IMR-90 (cell line): ENCODE data around the gene IGFBP7. TPM values are rescaled to one million over a fixed set of nuclear protein-coding genes. Genes with fewer than 3 reads are reported as not detected.

Experiments used
- ATAC-seq: fragments of 200-7000 bp; cut with Tn5 transposase; 2 replicates; pipeline ENCODE4 v1.9.1; 2020; ENCODE audit warnings: low read depth, mild to moderate bottlenecking, moderate library complexity
- BruUV-seq: library from RNA; stranded (reverse); fragments of 400-500 nt; replicated peaks from 2 replicates; lab custom pipeline; 2021; lab: Mats Ljungman, UMichigan
- CTCF ChIA-PET: fragments of 300-600 bp; formaldehyde crosslinking; extraction: SDS; loops from one replicate; lab custom pipeline; 2021; ENCODE audit warnings: antibody characterized with exemption; lab: Yijun Ruan, JAX
- POLR2A ChIA-PET: fragments of 300-600 bp; sonication (Branson Sonifier 250); formaldehyde crosslinking; loops from one replicate; lab custom pipeline; 2022; ENCODE audit warnings: antibody characterized with exemption; ENCODE audit not compliant: unreplicated experiment; lab: Charles Lee
- DNase-seq: peaks from one replicate; pipeline ENCODE4 v3.0.0; 2013
- H2AFZ ChIP-seq: replicated peaks from 2 replicates; pipeline ENCODE3; 2013; ENCODE audit warnings: low read length, mild to moderate bottlenecking; ENCODE audit not compliant: poor library complexity
- H2AK5ac ChIP-seq: 2 replicates; pipeline ENCODE4 v1.6.1; 2013; ENCODE audit warnings: low read depth, low read length, inconsistent platforms
- H2AK9ac ChIP-seq: replicated peaks from 2 replicates; pipeline ENCODE3; 2013; ENCODE audit warnings: mild to moderate bottlenecking, low read depth, low read length, moderate library complexity; ENCODE audit not compliant: poor library complexity
- H2BK120ac ChIP-seq: 2 replicates; pipeline ENCODE4 v1.6.1; 2013; ENCODE audit warnings: low read depth, low read length, inconsistent platforms
- H2BK15ac ChIP-seq: 3 replicates; pipeline ENCODE4 v1.6.1; 2013; ENCODE audit warnings: low read depth, low read length, inconsistent platforms
- H2BK20ac ChIP-seq: 2 replicates; pipeline ENCODE4 v1.6.1; 2013; ENCODE audit warnings: low read depth, mild to moderate bottlenecking, inconsistent platforms, low read length, moderate library complexity
- H2BK5ac ChIP-seq: 2 replicates; pipeline ENCODE4 v1.6.1; 2013; ENCODE audit warnings: mild to moderate bottlenecking, low read depth, low read length, inconsistent platforms; ENCODE audit not compliant: poor library complexity, severe bottlenecking
- H3K14ac ChIP-seq: replicated peaks from 2 replicates; pipeline ENCODE4 v1.6.1; 2013; ENCODE audit warnings: low read depth, low read length, inconsistent platforms
- H3K18ac ChIP-seq: 2 replicates; pipeline ENCODE4 v1.6.1; 2013; ENCODE audit warnings: low read depth, low read length, control low read depth
- H3K23ac ChIP-seq: 2 replicates; pipeline ENCODE4 v1.6.1; 2013; ENCODE audit warnings: low read depth, low read length, inconsistent platforms
- H3K27ac ChIP-seq: 2 replicates; pipeline ENCODE4 v1.5.1; 2013; ENCODE audit warnings: mild to moderate bottlenecking, control low read depth, low read length; ENCODE audit not compliant: insufficient read depth
- H3K27me3 ChIP-seq: 2 replicates; pipeline ENCODE4 v1.6.1; 2013; ENCODE audit warnings: low read length; ENCODE audit not compliant: control insufficient read depth, insufficient read depth
- H3K36me3 ChIP-seq: 2 replicates; pipeline ENCODE4 v1.6.1; 2013; ENCODE audit warnings: low read length, mixed read lengths; ENCODE audit not compliant: control insufficient read depth, insufficient read depth
- H3K4ac ChIP-seq: 2 replicates; pipeline ENCODE4 v1.6.1; 2013; ENCODE audit warnings: low read depth, low read length, inconsistent platforms
- H3K4me1 ChIP-seq: 2 replicates; pipeline ENCODE4 v1.6.1; 2013; ENCODE audit warnings: low read length, mixed read lengths; ENCODE audit not compliant: control insufficient read depth, insufficient read depth
- H3K4me2 ChIP-seq: 2 replicates; pipeline ENCODE4 v1.6.1; 2013; ENCODE audit warnings: low read depth, mild to moderate bottlenecking, control low read depth, low read length, moderate library complexity
- H3K4me3 ChIP-seq: 2 replicates; pipeline ENCODE4 v1.5.1; 2013; ENCODE audit warnings: low read depth, mild to moderate bottlenecking, control low read depth, low read length, moderate library complexity; ENCODE audit not compliant: insufficient read depth
- H3K56ac ChIP-seq: 2 replicates; pipeline ENCODE4 v1.6.1; 2013; ENCODE audit warnings: low read length, inconsistent platforms; ENCODE audit not compliant: insufficient read depth; ENCODE audit errors: extremely low read depth
- H3K79me1 ChIP-seq, 2 experiments: 2 replicates each; pipeline ENCODE4 v1.6.1; 2013; ENCODE audit warnings: low read length in 2 of 2, inconsistent platforms in 1 of 2, low read depth in 1 of 2
- H3K9ac ChIP-seq: 2 replicates; pipeline ENCODE4 v1.6.1; 2013; ENCODE audit warnings: low read depth, low read length, control low read depth
- H3K9me1 ChIP-seq: 2 replicates; pipeline ENCODE4 v1.6.1; 2013; ENCODE audit warnings: low read length, inconsistent platforms; ENCODE audit not compliant: insufficient read depth
- H3K9me3 ChIP-seq: 2 replicates; pipeline ENCODE4 v1.6.1; 2013; ENCODE audit warnings: low read length; ENCODE audit not compliant: control insufficient read depth, insufficient read depth
- H4K20me1 ChIP-seq: 2 replicates; pipeline ENCODE4 v1.6.1; 2013; ENCODE audit warnings: low read length, inconsistent platforms; ENCODE audit not compliant: insufficient read depth
- H4K5ac ChIP-seq: 2 replicates; pipeline ENCODE4 v1.6.1; 2013; ENCODE audit warnings: mild to moderate bottlenecking, low read depth, low read length, control low read depth
- H4K8ac ChIP-seq, 2 experiments: 2 replicates each; pipeline ENCODE4 v1.6.1; 2013; ENCODE audit warnings: low read depth in 2 of 2, low read length in 2 of 2, control low read depth in 1 of 2, inconsistent platforms in 1 of 2
- H4K91ac ChIP-seq: 2 replicates; pipeline ENCODE4 v1.6.1; 2013; ENCODE audit warnings: low read depth, low read length, inconsistent platforms; ENCODE audit not compliant: insufficient read depth
- NFE2L2 ChIP-seq: fragments of 150-350 bp; IDR thresholded peaks from 2 replicates; pipeline ENCODE4 v1.6.1; 2016; ENCODE audit warnings: low read depth, mild to moderate bottlenecking, low read length
- RAD21 ChIP-seq: IDR thresholded peaks from 2 replicates; pipeline ENCODE4 v1.6.1; 2012; ENCODE audit warnings: low read length, improper control_type of control experiment
- WGBS, 2 experiments: methylation state at CpG; one replicate each; pipeline versions ENCODE4 v1.1.5 to v1.1.7; 2013; ENCODE audit warnings: missing lambda C conversion rate in 2 of 2; ENCODE audit not compliant: insufficient read length in 1 of 2; ENCODE audit errors: extremely low coverage in 2 of 2; 5-methylcytosine and 5-hydroxymethylcytosine counted together
- dilution Hi-C: fragments of 300-500 bp; cut with HindIII; formaldehyde crosslinking; loops from one replicate; pipeline ENCODE4 v1.14.3; 2018; ENCODE audit warnings: low sequenced_read_pairs; ENCODE audit not compliant: unreplicated experiment
- in situ Hi-C: fragments of 300-500 bp; cut with MboI; formaldehyde crosslinking; loops from 3 replicates; pipeline ENCODE4 v1.14.3; 2019; ENCODE audit warnings: low sequenced_read_pairs, inconsistent platforms, mixed read lengths
- intact Hi-C: fragments of 100-400 bp; cut with micrococcal nuclease; formaldehyde crosslinking; loops from 2 replicates; pipeline ENCODE4 v1.10.0; 2022
- polyA plus RNA-seq, 3 experiments: library from polyadenylated mRNA; depleted of rRNA; stranded (reverse); fragments of >200 nt; gene quantifications; 2 replicates each; pipeline ENCODE4 v1.2.3, GENCODE V29; 2012; ENCODE audit warnings: low replicate concordance in 1 of 3
- total RNA-seq: library from RNA; depleted of rRNA; stranded (reverse); fragments of >200 nt; gene quantifications from 2 replicates; pipeline ENCODE4 v1.2.3, GENCODE V29; 2012
- TF ChIP-seq, protein P1 (sequence below): fragments of 150-350 bp; IDR thresholded peaks from 2 replicates; pipeline ENCODE4 v1.6.1; 2017; ENCODE audit warnings: mild to moderate bottlenecking, antibody characterized with exemption, low read length, low read depth

Gene IGFBP7
- total and polyA plus RNA-seq, 2 of the 4 experiments (the other 2 are of a cell fraction) = 33.2 to 267 TPM

GRCh38 chr4:57110640-57111511 lies 691 bp upstream of the IGFBP7 start:
- Histone ChIP-seq H3K9me3 (no peaks in the 10 kb centered on the region), H4K8ac (peak overlapping the region; percentile 90 to 93), H3K4me2 (peak overlapping the region; percentile 84), H3K14ac (peak overlapping the region; percentile 97), H3K18ac (peak overlapping the region; percentile 68), H3K27me3 (no peaks in the 10 kb centered on the region), H2AFZ (peak overlapping the region; percentile 86), H3K27ac (peak overlapping the region; percentile 95), H3K79me1 (peaks cover 7 to 26% of the 10 kb centered on the region in 2 experiments; a peak in 3 of 4 replicates), H3K9me1 (peaks cover 19% of the 10 kb centered on the region), H3K36me3 (no peaks in the 10 kb centered on the region; the same call in 1 of the 2 replicates), H2AK5ac (peak overlapping the region; percentile 56), H2BK120ac (peak overlapping the region; percentile 96), H3K56ac (peak overlapping the region; percentile 95), H3K4me1 (peaks cover 15% of the 10 kb centered on the region), H2BK20ac (peak overlapping the region; percentile 93), H4K20me1 (peaks cover 5% of the 10 kb centered on the region; the same call in 1 of the 2 replicates), H3K4me3 (peak overlapping the region; percentile 94), H3K4ac (peak overlapping the region; percentile 98), H3K23ac (peak overlapping the region; percentile 99), H2AK9ac (peak overlapping the region; percentile 79), H4K91ac (peak overlapping the region; percentile 93), H2BK5ac (peak overlapping the region; percentile 88), H4K5ac (peak overlapping the region; percentile 62), H2BK15ac (peak overlapping the region; percentile 97; the same call in 2 of the 3 replicates), H3K9ac (peak overlapping the region; percentile 85)
- ChIA-PET CTCF (interaction anchor here (0.6 to 1.3 kb wide), 4 partner anchors 52 to 91 kb away, joined by 3 to 5 read pairs (median 3); no protein-coding TSS in a partner anchor), POLR2A (interaction anchor here (1.0 to 1.5 kb wide), 3 partner anchors 8 to 30 kb away, joined by 3 read pairs; no protein-coding TSS in a partner anchor)
- in situ Hi-C loops = no loop called here
- dilution Hi-C loops = no loop called here
- no TSS peak for BruUV-seq
- intact Hi-C loops = loop anchor here (1.0 to 5.0 kb wide), 3 partner anchors 30 to 68 kb away; no protein-coding TSS in a partner anchor
- WGBS, 2 experiments = 6% methylated on average over 5 of the region's 25 CpGs; no CpG with 5 or more reads in 1 of the 2 experiments
- TF ChIP-seq, protein P1, sequence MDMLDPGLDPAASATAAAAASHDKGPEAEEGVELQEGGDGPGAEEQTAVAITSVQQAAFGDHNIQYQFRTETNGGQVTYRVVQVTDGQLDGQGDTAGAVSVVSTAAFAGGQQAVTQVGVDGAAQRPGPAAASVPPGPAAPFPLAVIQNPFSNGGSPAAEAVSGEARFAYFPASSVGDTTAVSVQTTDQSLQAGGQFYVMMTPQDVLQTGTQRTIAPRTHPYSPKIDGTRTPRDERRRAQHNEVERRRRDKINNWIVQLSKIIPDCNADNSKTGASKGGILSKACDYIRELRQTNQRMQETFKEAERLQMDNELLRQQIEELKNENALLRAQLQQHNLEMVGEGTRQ = no peak
- peak; percentile 7; the same call in 1 of the 2 replicates for TF ChIP-seq RAD21
- 0 out of 2 replicates have a peak, but pooled peaks have one; percentile 1 for TF ChIP-seq NFE2L2
- peak; percentile 50 for ATAC-seq
- DNase-seq = peak; percentile 68
